Activated T-cell treated with anti-CD3 and anti-CD28 coated beads, Interleukin-2, amount 50 U/mL, for 24 hours (primary cell): ENCODE measurements around the gene TMEM178B.
"Not testable (repeated sequence)": the region's sequence is repeated elsewhere in the genome, so short reads cannot be mapped to it uniquely, and the experiment has no call there.

Experiments
- DNase-seq: peaks from one replicate; pipeline ENCODE4 v3.0.0-alpha.2; 2020
- H3K27ac Mint-ChIP-seq: 2 replicates; pipeline ENCODE4 v1.8.0; 2020; ENCODE audit warnings: mild to moderate bottlenecking, mixed read lengths
- H3K27me3 Mint-ChIP-seq: 2 replicates; pipeline ENCODE4 v1.8.0; 2020; ENCODE audit warnings: mixed read lengths
- H3K36me3 Mint-ChIP-seq: 2 replicates; pipeline ENCODE4 v1.8.0; 2020; ENCODE audit warnings: low read depth, mixed read lengths
- H3K4me1 Mint-ChIP-seq: 2 replicates; pipeline ENCODE4 v1.8.0; 2020; ENCODE audit warnings: low read depth, mixed read lengths
- H3K4me3 Mint-ChIP-seq: 2 replicates; pipeline ENCODE4 v1.8.0; 2020; ENCODE audit warnings: mild to moderate bottlenecking, moderate library complexity, mixed read lengths
- H3K9me3 Mint-ChIP-seq: 2 replicates; pipeline ENCODE4 v1.8.0; 2020; ENCODE audit warnings: mixed read lengths

TMEM178B gene

GRCh38 chr7:141362580-141363435 lies 288.9 kb downstream of the TMEM178B start:
- Mint-ChIP-seq H3K27me3 (peaks cover 8% of the 10 kb centered on the region), H3K36me3 (no peaks in the 10 kb centered on the region), H3K4me1 (no peaks in the 10 kb centered on the region), H3K27ac (no peak overlapping the region), H3K4me3 (no peak overlapping the region), H3K9me3 (no peaks in the 10 kb centered on the region)
- no peak for DNase-seq

GRCh38 chr7:141363748-141364147 lies 289.9 kb downstream of the TMEM178B start:
- Mint-ChIP-seq H3K27ac (no peak overlapping the region), H3K36me3 (no peaks in the 10 kb centered on the region), H3K4me1 (no peaks in the 10 kb centered on the region), H3K4me3 (no peak overlapping the region), H3K9me3 (no peaks in the 10 kb centered on the region), H3K27me3 (peaks cover 8% of the 10 kb centered on the region)
- no peak for DNase-seq

- DNase-seq: no peak
- no peak overlapping the region for H3K4me3 Mint-ChIP-seq
These were observed 292.3 kb downstream of the TMEM178B start for GRCh38 chr7:141366091-141366621.

GRCh38 chr7:141369422-141369821 lies 295.6 kb downstream of the TMEM178B start:
- H3K4me1 Mint-ChIP-seq: no peaks in the 10 kb centered on the region
- no peak overlapping the region for H3K4me3 Mint-ChIP-seq
- no peaks in the 10 kb centered on the region for H3K36me3 Mint-ChIP-seq
- no peak for DNase-seq
- H3K27ac Mint-ChIP-seq: no peak overlapping the region
- no peaks in the 10 kb centered on the region for H3K9me3 Mint-ChIP-seq
- peaks cover 5% of the 10 kb centered on the region for H3K27me3 Mint-ChIP-seq

More at GRCh38 chr7:141366091-141366621, 292.3 kb downstream of the TMEM178B start:
- Mint-ChIP-seq H3K4me1 (no peaks in the 10 kb centered on the region), H3K9me3 (no peaks in the 10 kb centered on the region), H3K27ac (no peak overlapping the region), H3K36me3 (no peaks in the 10 kb centered on the region), H3K27me3 (peaks cover 5% of the 10 kb centered on the region)

- H3K4me1 Mint-ChIP-seq: no peaks in the 10 kb centered on the region
- peaks cover 9% of the 10 kb centered on the region for H3K27me3 Mint-ChIP-seq
- no peak for DNase-seq
- H3K9me3 Mint-ChIP-seq: no peaks in the 10 kb centered on the region
- no peak overlapping the region for H3K27ac Mint-ChIP-seq
- H3K4me3 Mint-ChIP-seq: no peak overlapping the region
- no peaks in the 10 kb centered on the region for H3K36me3 Mint-ChIP-seq
These were observed 296.3 kb downstream of the TMEM178B start for GRCh38 chr7:141370178-141370577.

- H3K9me3 Mint-ChIP-seq: no peaks in the 10 kb centered on the region
- no peaks in the 10 kb centered on the region for H3K4me1 Mint-ChIP-seq
- H3K4me3 Mint-ChIP-seq: no peak overlapping the region
- H3K27me3 Mint-ChIP-seq: peaks cover 14% of the 10 kb centered on the region
- H3K36me3 Mint-ChIP-seq: no peaks in the 10 kb centered on the region
- no peak for DNase-seq
- no peak overlapping the region for H3K27ac Mint-ChIP-seq
These were observed 296.8 kb downstream of the TMEM178B start for GRCh38 chr7:141370650-141371049.

- H3K4me3 Mint-ChIP-seq: no peak overlapping the region
- H3K27me3 Mint-ChIP-seq: peaks cover 10% of the 10 kb centered on the region
- H3K9me3 Mint-ChIP-seq: no peaks in the 10 kb centered on the region
These were observed 300.6 kb downstream of the TMEM178B start for GRCh38 chr7:141374425-141374824.

GRCh38 chr7:141375442-141375841 lies 301.6 kb downstream of the TMEM178B start:
- Mint-ChIP-seq H3K4me3 (no peak overlapping the region), H3K27me3 (peaks cover 10% of the 10 kb centered on the region), H3K9me3 (no peaks in the 10 kb centered on the region), H3K36me3 (no peaks in the 10 kb centered on the region), H3K27ac (no peak overlapping the region), H3K4me1 (no peaks in the 10 kb centered on the region)
- no peak for DNase-seq

More at GRCh38 chr7:141374425-141374824, 300.6 kb downstream of the TMEM178B start:
- Mint-ChIP-seq H3K36me3 (no peaks in the 10 kb centered on the region), H3K4me1 (no peaks in the 10 kb centered on the region), H3K27ac (no peak overlapping the region)
- DNase-seq: no peak

GRCh38 chr7:141377906-141378305 lies 304.0 kb downstream of the TMEM178B start:
- Mint-ChIP-seq H3K27me3 (peaks cover 10% of the 10 kb centered on the region), H3K9me3 (no peaks in the 10 kb centered on the region), H3K27ac (no peak overlapping the region), H3K36me3 (no peaks in the 10 kb centered on the region), H3K4me1 (no peaks in the 10 kb centered on the region), H3K4me3 (no peak overlapping the region)
- no peak for DNase-seq

- Mint-ChIP-seq H3K4me1 (no peaks in the 10 kb centered on the region), H3K27ac (no peak overlapping the region), H3K9me3 (no peaks in the 10 kb centered on the region)
These were observed 304.5 kb downstream of the TMEM178B start for GRCh38 chr7:141378405-141378804.

GRCh38 chr7:141381794-141382427 lies 308.0 kb downstream of the TMEM178B start:
- Mint-ChIP-seq H3K9me3 (no peaks in the 10 kb centered on the region), H3K27ac (no peak overlapping the region), H3K27me3 (peaks cover 6% of the 10 kb centered on the region), H3K4me1 (no peaks in the 10 kb centered on the region), H3K4me3 (no peak overlapping the region), H3K36me3 (no peaks in the 10 kb centered on the region)
- DNase-seq: no peak

More at GRCh38 chr7:141378405-141378804, 304.5 kb downstream of the TMEM178B start:
- no peak for DNase-seq
- Mint-ChIP-seq H3K27me3 (peaks cover 12% of the 10 kb centered on the region), H3K36me3 (no peaks in the 10 kb centered on the region), H3K4me3 (no peak overlapping the region)

GRCh38 chr7:141383356-141383755 lies 309.5 kb downstream of the TMEM178B start:
- H3K4me1 Mint-ChIP-seq, H3K9me3 Mint-ChIP-seq, H3K27ac Mint-ChIP-seq, H3K36me3 Mint-ChIP-seq, DNase-seq, H3K27me3 Mint-ChIP-seq, H3K4me3 Mint-ChIP-seq: not testable (repeated sequence)

GRCh38 chr7:141386881-141387280 lies 313.0 kb downstream of the TMEM178B start:
- H3K27ac Mint-ChIP-seq: no peak overlapping the region
- no peaks in the 10 kb centered on the region for H3K36me3 Mint-ChIP-seq
- no peaks in the 10 kb centered on the region for H3K9me3 Mint-ChIP-seq
- H3K4me1 Mint-ChIP-seq: no peaks in the 10 kb centered on the region
- peaks cover 10% of the 10 kb centered on the region for H3K27me3 Mint-ChIP-seq
- H3K4me3 Mint-ChIP-seq: no peak overlapping the region
- DNase-seq: no peak

GRCh38 chr7:141387521-141388217 lies 313.8 kb downstream of the TMEM178B start:
- no peaks in the 10 kb centered on the region for H3K4me1 Mint-ChIP-seq
- H3K27me3 Mint-ChIP-seq: peaks cover 10% of the 10 kb centered on the region
- H3K27ac Mint-ChIP-seq: no peak overlapping the region

More at GRCh38 chr7:141387521-141388217, 313.8 kb downstream of the TMEM178B start:
- Mint-ChIP-seq H3K36me3 (no peaks in the 10 kb centered on the region), H3K4me3 (no peak overlapping the region), H3K9me3 (no peaks in the 10 kb centered on the region)
- DNase-seq: no peak
